NCI-H2107 treated with DMSO at 0.1 percent for 48 hours (cell line): Measurements from ENCODE around the gene EIF2AK3.
"Not testable (repeated sequence)": the region's sequence is repeated elsewhere in the genome, so short reads cannot be mapped to it uniquely, and the experiment has no call there.

Source experiments
- DNase-seq: peaks from one replicate; lab custom pipeline; 2025; ENCODE audit not compliant: unreplicated experiment; lab: John Stamatoyannopoulos, UW

Gene EIF2AK3

DNA sequence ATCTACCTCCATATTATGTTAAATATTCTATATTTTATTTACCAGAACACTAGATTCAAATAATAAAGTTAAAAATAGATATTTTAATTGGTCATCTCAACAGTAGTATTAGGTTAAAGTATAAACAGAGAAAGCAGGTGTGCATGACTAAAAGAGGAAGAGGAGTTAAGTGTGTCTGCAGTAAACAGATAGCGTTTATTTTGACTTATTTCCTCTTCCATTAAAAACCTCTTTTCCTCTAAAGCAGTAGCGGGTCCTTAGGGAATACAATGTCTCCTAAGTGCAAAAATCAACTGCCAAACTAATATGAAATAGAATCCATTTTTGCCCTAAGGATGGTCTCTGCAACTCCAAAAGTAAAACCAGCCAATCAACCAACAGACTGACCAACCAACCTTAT, 27.7 kb downstream of the EIF2AK3 start:
- DNase-seq = no peak

DNA sequence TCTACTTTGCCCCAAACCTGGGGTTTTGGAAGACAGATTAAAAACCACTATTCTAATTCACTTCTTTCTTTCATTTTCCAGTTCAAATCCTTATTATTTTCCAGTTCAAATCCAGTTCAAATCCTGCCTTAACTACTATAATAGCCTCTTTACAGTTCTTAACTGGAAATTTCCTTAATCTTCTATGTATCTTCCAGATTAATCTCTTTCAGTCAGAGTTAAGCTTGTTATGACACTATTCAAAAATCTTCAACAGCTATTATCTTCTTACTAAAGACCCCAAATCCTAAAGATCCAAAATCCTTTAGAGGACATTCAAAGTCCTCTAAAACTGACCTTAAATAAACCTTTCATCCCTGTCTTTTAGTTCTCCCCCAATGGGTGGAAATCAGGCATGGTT, 30.1 kb downstream of the EIF2AK3 start:
- no peak for DNase-seq

DNA sequence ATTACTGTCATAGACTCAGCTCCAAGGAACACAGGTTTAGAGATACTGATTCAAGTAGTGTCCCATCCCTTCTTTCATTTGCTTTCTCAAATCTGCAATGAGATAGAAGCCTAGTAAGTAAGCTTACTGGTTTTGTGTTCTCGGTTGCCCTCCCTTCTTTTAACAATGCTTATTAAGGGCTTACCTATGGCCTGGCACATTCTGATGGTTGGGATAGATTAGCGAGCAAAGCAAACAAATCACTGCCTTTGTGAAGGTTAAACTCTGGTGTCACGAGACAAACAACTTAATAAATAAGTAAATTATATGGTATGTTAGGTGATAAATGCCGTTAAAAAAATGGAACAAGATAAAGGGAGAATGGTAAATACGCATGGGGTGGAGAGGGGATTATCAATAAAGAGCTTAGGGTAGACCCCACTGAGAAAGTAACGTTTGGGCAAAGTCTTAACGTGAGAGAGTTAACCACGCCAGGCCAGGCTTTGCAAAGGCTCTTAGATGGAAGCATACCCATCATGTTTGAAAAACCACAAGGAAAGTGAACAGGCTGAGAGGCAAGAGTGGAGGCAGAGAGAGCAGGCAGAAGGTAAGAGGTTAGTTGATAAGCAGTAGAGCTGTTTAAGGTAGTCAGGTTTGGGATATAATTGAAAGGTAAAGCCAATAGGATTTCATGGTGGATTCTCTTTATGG, 31.0 kb downstream of the EIF2AK3 start:
- DNase-seq = no peak

DNA sequence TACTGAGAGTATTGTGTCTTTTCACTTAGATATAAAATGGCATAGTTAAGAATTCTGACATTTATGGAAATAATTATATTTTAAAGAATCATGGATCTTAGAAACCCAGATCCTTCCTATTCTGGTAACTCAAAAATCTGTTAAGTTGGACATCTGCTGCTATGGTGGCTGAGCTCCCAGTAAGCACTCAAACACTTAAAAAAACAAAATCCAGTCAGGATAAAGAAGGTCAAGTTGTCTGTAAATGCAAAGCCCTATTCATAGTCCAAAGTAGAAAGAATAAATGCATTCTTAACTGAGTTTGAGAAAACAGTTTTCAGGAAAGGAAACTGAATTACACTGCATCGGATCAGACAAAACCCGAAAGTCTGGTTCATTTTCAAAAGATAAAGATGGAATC, 35.6 kb downstream of the EIF2AK3 start:
- DNase-seq = no peak

DNA sequence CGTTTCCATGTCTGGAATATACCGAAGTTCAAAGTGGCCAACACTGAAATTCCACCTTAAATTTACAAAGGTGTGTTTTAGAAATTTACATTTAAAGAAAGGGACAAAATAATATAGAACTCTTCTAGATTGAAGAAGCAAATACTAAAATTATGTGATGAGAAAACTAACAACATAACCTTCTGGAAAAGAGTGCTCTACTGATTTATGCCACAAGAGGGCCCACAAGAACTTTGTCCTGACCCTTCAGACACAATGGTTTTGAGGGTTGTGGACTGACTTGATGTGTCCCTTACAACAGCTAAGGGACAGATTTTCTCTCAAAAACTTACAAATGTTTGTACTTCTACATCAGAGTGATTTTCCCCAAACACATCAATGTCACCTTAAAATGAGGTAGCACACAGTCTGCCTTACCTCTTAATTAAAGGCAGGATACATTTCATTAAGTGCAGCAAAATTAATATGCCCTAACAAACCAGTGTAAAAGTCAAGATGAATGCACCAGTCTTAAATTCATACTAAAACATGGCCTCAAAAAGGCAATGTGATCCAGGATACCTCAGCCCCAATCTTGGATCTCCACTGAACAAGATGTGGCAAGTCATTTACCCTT, 36.2 kb downstream of the EIF2AK3 start:
- DNase-seq = peak; percentile 30

DNA sequence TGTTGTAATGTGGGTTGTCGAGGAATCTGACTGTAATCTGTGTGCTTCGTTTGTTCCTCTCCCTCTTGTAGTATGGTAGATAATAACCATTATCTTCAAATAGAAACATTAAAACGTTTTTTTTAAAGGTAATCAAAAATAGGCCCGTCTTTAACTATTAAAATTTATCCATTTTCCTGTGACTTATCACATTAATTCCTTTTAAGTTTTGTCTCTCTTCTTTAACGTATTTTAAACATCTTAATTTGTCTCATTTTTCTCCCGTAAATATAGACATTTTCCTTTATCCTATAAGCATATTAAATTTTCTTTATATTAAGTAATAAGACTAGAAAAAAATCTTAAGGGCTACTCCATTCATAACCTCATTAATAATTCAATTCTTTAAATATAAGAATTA, 41.3 kb downstream of the EIF2AK3 start:
- no peak for DNase-seq

DNA sequence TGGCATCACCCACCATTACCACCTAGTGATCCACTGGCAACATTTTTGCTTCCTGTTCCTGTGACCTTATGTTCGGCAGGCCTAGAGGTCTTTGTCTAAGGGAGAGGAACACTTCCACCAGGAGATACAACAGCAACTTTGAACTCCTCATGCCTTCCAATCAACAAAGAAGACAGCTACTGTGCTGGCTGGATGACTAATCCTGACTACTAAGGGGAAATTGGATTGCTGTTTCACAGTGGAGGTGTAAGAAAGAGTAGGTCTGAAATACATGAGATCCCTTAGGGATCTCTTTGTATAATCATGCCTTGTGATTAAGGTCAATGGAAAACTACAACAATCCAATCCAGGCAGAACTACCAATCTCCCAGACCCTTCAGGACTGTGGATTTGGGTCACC, 45.2 kb downstream of the EIF2AK3 start:
- no peak for DNase-seq

DNA sequence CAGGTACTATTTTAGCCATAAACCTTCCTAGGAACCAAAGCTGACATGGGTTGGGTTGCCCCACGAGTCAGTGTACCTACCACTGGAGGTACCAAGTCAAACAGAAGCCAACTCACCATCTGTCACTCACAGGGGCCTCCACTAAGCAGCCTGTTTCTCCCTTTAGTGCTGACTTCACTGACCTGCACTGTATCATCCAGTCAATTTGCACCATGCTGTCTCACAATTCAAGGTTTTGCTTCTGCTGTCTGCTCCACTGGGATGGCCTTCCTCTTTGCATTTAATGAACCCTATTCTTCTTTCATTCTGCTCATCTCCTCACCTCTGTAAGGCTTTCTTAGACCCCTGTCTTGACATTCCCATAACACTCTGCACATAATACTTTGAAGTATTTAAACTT, 47.2 kb downstream of the EIF2AK3 start:
- no peak for DNase-seq

DNA sequence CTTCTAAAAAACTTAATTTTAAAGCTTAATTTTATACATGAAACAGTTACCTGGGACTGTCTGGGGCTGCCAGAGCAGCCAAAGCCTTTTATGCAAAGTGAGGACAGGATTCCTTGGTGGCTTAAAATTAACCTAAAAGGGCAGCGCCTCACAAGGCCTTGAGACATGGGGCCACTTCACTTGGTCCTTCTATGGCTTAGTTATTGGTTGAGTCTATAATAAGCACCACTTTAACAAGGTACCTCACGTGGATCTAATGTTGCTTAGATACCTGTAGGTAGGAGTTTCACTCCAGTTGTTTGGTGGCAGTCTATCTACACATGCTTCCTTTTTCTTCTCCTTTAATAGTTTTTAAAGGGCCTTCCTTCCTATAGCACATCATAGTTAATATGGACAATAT, 51.6 kb downstream of the EIF2AK3 start:
- DNase-seq = no peak

DNA sequence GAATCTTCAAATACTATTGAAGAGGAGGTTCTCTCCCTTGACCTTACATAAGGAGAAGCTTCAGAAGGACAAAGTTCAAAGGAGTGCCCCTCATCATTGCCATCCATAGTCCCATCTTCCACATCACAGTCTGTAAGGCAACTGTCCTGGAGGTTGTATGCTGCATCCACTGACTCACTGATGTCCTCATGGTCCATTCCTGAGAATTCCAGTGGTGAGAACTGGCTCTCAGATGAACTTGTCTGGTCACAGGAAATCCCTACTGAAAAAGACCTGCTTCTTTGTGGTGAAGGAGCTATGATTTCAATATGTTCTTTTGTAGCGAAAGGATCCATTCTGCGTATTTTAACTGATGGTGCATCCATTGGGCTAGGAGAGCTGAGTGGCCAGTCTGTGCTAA, 52.2 kb downstream of the EIF2AK3 start:
- DNase-seq = no peak

DNA sequence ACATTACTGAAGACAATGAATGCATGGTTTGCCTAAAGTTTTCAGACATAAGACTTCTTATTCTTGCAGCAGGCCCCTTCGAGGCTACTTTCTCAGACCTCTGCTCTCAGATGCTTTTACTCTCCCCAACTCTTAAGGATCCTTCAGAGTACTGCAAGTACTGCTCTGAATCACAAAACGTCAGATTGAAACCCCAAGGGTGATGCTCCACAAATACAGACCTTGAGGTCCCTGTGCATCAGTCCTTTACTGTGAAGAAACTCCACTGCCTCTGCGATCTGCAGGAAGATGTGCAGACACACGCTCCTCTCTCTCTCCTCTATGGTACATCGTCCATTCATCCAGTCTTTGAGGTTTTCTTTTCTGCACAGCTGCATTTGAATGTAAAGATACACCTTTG, 52.8 kb downstream of the EIF2AK3 start:
- no peak for DNase-seq

DNA sequence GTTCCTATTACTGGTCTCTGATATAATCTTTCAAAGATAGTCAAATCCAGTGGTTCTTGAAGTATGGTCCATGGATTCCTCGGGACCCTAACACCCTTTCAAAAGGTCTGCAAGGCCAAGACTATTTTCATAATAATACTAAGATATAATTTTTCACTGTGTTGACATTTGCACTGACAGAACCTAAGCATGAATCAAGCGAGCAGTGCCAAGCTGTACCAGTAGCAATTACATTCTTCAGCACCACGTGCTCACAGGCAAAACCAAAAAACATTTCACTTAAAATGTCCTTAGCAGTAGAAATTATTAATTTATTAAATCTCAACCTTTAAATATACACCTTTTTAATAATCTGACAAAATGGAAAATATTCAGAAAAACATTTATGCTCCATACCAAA, 59.1 kb downstream of the EIF2AK3 start:
- DNase-seq = no peak

DNA sequence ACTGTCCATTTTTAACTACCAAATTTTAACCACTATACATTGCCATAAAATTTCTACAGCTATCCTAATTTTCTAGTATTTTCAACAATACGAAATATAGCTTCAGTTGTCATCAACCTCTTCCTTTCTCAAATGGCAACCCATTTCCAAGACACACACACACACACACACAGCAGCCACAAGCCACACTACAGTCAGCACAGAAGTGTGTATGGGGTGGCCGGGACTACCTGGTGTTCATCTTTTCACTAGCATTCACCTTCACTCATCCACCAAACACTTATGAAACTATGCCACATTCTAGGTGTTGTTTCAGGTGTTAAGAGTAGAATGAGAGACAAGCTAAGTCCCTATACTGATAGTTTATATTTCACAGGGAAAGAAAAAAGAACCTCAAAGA, 62.9 kb downstream of the EIF2AK3 start:
- no peak for DNase-seq

DNA sequence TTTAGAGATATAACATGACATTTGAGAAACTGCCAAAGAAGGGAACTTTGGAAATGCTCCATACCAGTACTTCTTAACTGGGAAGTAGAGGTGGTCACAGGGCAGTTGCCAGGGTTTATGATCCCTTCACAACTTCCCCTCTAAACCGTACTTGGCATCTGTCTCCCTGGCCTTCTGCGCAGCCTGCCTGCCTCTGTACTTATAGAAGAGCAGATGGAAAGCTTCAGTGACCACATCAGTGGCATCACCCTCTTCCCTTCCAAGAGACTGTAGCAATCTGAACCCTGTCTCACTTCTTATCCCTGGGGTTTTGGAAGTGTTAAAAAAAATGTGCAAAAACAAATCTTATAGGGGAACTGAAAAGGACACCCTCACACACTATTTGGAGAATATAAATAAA, 64.1 kb downstream of the EIF2AK3 start:
- no peak for DNase-seq

DNA sequence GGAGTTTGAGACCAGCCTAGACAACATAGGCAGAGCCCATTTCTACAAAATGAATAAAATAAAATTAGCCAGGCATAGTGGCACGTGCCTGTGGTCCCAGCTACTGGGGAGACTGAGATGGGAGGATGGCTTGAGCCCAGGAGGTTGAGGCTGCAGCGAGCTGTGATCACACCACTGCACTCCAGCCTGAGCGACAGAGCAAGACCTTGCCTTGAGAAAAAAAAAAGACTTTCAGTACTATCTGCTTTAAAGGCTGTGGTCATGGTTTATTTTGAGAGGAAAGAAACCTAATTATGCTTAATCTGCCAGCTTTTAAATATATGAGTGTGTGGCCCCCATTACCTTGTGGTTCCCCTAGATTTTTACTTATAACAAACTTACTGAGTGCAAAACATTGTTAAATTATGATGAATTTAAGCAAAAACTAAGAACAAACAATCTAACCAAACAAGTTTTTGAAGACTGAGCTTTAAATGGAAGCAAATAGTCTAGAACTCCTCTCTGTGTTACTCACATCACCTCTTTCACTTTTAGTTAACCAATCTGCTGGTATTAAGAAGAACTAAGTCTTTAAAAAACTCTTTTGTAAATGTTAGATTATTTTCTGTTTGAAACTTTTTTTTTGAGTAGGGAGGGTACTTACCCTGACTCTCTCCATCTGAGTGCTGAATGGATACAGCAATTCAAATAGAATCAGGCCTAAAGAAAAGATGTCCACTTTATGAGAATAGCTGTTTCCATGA, 65.4 kb downstream of the EIF2AK3 start:
- no peak for DNase-seq

DNA sequence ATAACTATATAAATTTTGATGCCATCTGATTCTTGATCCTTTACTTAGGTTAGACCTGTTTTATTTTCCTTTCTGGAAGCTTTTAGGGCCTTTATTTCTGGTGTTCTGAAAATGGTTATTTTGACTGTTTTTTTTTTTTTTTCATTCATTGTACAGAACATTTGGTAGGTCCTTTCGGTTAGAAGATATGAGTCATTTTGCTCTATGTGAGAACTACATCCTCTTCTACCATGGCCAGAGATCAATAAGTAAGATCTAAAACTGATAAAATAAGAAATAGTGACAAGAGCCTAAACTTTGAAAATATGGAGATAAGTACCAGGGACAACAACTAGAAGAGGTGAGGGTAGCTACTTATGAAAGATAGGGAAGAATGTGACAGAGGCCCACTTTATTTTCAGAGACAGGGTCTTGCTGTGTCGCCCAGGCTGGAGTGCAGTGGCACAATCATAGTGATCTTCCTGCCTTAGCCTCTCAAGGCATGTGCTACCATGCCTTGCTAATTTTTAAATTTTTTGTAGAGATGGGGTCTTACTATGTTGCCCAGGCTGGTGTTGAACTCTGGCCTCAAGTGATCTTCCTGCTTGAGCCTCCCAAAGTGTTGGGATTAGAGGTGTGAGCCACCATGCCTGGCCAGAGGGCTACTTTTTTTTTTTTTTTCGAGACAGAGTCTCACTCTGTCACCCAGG, 66.5 kb downstream of the EIF2AK3 start:
- DNase-seq = no peak

DNA sequence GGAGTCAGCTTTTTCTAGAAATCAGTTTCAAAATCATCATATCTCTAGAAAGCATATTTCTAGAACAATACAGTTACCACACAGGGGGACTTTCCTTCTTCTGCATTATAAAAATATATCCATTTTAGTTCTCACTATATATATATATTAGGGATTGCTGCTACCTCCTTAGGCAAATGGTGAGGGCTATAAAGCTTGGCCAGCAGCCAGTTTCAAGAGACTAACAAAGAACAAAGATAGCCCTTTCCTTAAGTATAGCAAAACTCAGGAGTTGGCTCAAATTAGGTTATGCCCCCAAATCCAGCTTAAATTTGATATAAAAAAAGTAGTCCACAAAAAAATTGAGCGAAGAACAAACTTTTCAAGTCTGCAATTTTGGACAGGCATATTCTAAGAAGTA, 70.0 kb downstream of the EIF2AK3 start:
- DNase-seq = no peak

DNA sequence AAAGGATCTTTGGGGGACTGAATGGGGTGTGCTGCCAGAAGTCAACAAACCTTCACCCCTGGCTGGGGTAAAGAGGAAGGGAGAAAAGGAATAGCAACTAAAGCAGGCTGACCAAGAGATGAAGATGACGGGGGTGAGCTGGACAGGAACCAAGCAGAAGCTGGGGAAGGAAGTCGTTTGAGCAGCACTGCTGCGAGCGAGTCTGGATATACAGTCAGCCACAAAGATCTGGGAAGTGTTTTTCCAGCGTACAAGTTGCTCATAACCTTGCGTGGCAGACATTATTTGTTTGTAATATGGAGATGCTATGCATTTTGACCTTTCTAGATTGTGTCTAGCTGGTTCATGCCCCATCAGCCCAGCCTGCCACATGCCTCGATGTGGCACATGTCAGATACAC, 71.2 kb downstream of the EIF2AK3 start:
- DNase-seq = no peak

DNA sequence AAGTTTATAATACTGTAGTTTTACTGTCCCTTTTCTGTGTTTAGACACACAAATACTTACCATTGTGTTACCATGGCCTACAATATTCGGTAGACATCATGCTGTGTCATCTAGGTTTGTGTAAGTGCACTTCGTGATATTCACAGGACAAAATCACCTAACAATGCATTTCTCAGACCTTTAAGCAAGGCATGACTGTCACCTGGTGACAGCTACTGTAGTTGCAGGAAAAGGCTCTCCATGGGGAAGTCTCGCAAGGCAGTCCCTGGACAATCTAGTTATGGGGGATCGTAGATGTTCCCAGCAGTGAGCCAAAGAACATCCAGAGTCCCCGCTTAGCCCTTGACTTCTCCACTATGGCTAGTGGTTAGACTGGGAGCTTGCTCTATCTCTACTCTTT, 73.1 kb downstream of the EIF2AK3 start:
- DNase-seq = no peak

DNA sequence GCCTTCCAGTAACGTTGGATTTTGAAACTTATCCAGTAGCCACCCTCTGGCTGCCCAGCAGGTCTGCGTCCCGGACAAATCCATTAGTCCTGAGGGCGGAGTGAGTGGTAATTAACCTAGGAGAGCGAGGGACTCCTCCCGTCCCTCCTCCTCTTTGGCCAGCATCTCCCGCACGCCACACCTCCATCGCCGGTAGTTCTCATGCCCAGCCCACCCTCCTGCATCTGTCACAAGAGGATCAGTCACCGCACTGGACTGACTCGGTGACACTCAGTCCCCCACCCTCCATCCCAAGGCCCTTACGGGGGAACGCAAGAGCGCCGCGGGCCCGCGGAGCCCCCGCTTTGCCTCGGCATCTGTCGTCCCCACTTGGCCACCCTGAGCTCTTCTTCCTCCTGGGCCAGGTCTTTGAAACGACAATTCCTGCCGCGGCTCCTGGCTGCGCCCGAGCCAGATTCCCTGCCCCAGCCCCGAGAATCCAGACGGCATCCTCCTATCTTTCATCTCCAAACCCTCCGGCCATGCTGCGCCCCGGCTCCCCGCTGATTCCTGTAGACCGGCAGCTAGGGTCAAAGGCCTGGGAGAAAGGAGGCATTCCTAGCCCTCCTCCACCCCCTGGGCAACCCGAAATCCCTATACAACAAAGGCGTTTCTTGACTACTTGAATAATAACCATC, 77.5 kb downstream of the EIF2AK3 start:
- DNase-seq = no peak

DNA sequence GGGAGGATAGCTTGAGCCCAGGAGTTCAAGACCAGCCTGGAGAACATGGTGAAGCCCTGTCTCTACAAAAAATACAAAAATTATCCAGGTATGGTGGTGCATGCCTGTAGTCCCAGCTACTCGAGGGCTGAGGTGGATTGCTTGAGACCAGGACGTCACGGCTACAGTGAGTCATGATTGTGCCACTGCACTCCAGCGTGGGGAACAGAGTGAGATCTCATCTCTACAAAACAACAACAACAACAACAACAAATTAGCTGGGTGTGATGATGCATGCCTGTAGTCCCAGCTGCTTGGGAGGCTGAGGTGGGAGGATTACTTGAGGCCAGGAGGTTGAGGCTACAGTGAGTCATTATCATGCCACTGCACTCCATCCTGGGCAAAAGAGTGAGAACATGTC, 81.0 kb downstream of the EIF2AK3 start:
- not testable (repeated sequence) for DNase-seq
